HEK293 (cell line): Measurements from ENCODE around the gene GNG14.
"Not testable (repeated sequence)": the region's sequence is repeated elsewhere in the genome, so short reads cannot be mapped to it uniquely, and the experiment has no call there.

Experiments used
- CTCF ChIA-PET: fragments of 350-600 bp; formaldehyde crosslinking; extraction: SDS; loops from one replicate; lab custom pipeline; 2021; ENCODE audit warnings: antibody characterized with exemption; lab: Yijun Ruan, JAX
- POLR2A ChIA-PET: fragments of 300-600 bp; formaldehyde crosslinking; extraction: SDS; loops from one replicate; lab custom pipeline; 2020; ENCODE audit warnings: antibody characterized with exemption, inconsistent platforms; lab: Yijun Ruan, JAX
- H3K27ac ChIP-seq: fragments of 200-500 bp; sonication (Bioruptor generic); 2 replicates; pipeline ENCODE4 v1.5.1; 2014; ENCODE audit warnings: low read depth, low read length, control low read depth, inconsistent platforms; ENCODE audit errors: extremely low read depth
- H3K36me3 ChIP-seq, 2 experiments: fragments of 200-500 bp in 1 of 2; sonication (Bioruptor generic) in 1 of 2; 1 replicate in 1 of 2; 2 replicates in 1 of 2; pipeline ENCODE4 v1.5.1; 2014 to 2017; ENCODE audit warnings: inconsistent platforms in 2 of 2, low read length in 2 of 2; ENCODE audit not compliant: control insufficient read depth in 2 of 2, insufficient read depth in 1 of 2
- H3K4me1 ChIP-seq: fragments of 200-500 bp; sonication (Bioruptor generic); 2 replicates; pipeline ENCODE4 v1.5.1; 2014; ENCODE audit warnings: mild to moderate bottlenecking, low read length, inconsistent platforms; ENCODE audit not compliant: control insufficient read depth, insufficient read depth
- H3K4me3 ChIP-seq: 2 replicates; pipeline ENCODE4 v1.5.1; 2011; ENCODE audit warnings: low read depth, mild to moderate bottlenecking, control low read depth, low read length, moderate library complexity
- H3K9me3 ChIP-seq: fragments of 200-500 bp; sonication (Bioruptor generic); 2 replicates; pipeline ENCODE4 v1.5.1; 2014; ENCODE audit warnings: low read depth, low read length, inconsistent platforms; ENCODE audit not compliant: control insufficient read depth, insufficient read depth
- IKZF3 ChIP-seq: fragments of 450-650 bp; IDR thresholded peaks from 2 replicates; pipeline ENCODE4 v1.5.0; 2018; ENCODE audit warnings: missing biosample characterization, mild to moderate bottlenecking, missing genetic modification characterization, moderate library complexity
- KLF1 ChIP-seq: fragments of 450-650 bp; formaldehyde crosslinking; IDR thresholded peaks from 2 replicates; pipeline ENCODE4 v1.5.1; 2016; ENCODE audit warnings: missing biosample characterization, missing genetic modification characterization
- OVOL3 ChIP-seq: fragments of 450-650 bp; formaldehyde crosslinking; IDR thresholded peaks from 2 replicates; pipeline ENCODE4 v1.5.1; 2016; ENCODE audit warnings: missing biosample characterization, missing genetic modification characterization
- PRDM1 ChIP-seq: fragments of 450-650 bp; formaldehyde crosslinking; IDR thresholded peaks from 2 replicates; pipeline ENCODE4; 2016; ENCODE audit warnings: missing biosample characterization, missing genetic modification characterization
- PRDM10 ChIP-seq: fragments of 450-650 bp; formaldehyde crosslinking; IDR thresholded peaks from 2 replicates; pipeline ENCODE4 v1.5.1; 2016; ENCODE audit warnings: missing biosample characterization, missing genetic modification characterization
- RBAK ChIP-seq: fragments of 450-650 bp; formaldehyde crosslinking; IDR thresholded peaks from 2 replicates; pipeline ENCODE4 v1.5.1; 2016; ENCODE audit warnings: missing biosample characterization, missing genetic modification characterization
- SP2 ChIP-seq: fragments of 450-650 bp; formaldehyde crosslinking; IDR thresholded peaks from 2 replicates; pipeline ENCODE4 v1.5.1; 2016; ENCODE audit warnings: missing biosample characterization, missing genetic modification characterization
- ZBTB1 ChIP-seq: fragments of 450-650 bp; formaldehyde crosslinking; IDR thresholded peaks from 2 replicates; pipeline ENCODE4 v1.5.1; 2016; ENCODE audit warnings: missing biosample characterization, missing genetic modification characterization
- ZNF214 ChIP-seq: fragments of 450-650 bp; formaldehyde crosslinking; IDR thresholded peaks from 2 replicates; pipeline ENCODE4 v1.5.1; 2017; ENCODE audit warnings: missing biosample characterization, mild to moderate bottlenecking, missing genetic modification characterization, borderline replicate concordance
- ZNF223 ChIP-seq: fragments of 450-650 bp; formaldehyde crosslinking; IDR thresholded peaks from 2 replicates; pipeline ENCODE4 v1.5.1; 2016; ENCODE audit warnings: missing biosample characterization, missing genetic modification characterization
- ZNF266 ChIP-seq: fragments of 450-650 bp; formaldehyde crosslinking; IDR thresholded peaks from 2 replicates; pipeline ENCODE4 v1.5.1; 2016; ENCODE audit warnings: missing biosample characterization, missing genetic modification characterization, low read depth
- ZNF274 ChIP-seq, 2 experiments: fragments of 200-500 bp in 1 of 2; fragments of 450-650 bp in 1 of 2; sonication (Bioruptor generic) in 1 of 2; formaldehyde crosslinking in 1 of 2; IDR thresholded peaks; 2 replicates each; pipeline versions ENCODE4 v1.5.1 to v1.6.1; 2014 to 2016; ENCODE audit warnings: borderline replicate concordance in 1 of 2, inconsistent platforms in 1 of 2, low read length in 1 of 2, missing biosample characterization in 1 of 2, missing genetic modification characterization in 1 of 2
- ZNF354C ChIP-seq: fragments of 450-650 bp; formaldehyde crosslinking; IDR thresholded peaks from 2 replicates; pipeline ENCODE4 v1.5.1; 2016; ENCODE audit warnings: missing biosample characterization, missing genetic modification characterization, low read depth, borderline replicate concordance
- ZNF488 ChIP-seq: fragments of 450-650 bp; formaldehyde crosslinking; IDR thresholded peaks from 2 replicates; pipeline ENCODE4 v1.5.1; 2016; ENCODE audit warnings: missing biosample characterization, missing genetic modification characterization
- ZNF521 ChIP-seq: fragments of 450-650 bp; formaldehyde crosslinking; IDR thresholded peaks from 2 replicates; pipeline ENCODE4 v1.5.1; 2017; ENCODE audit warnings: missing biosample characterization, mild to moderate bottlenecking, missing genetic modification characterization
- ZNF670 ChIP-seq: fragments of 450-650 bp; formaldehyde crosslinking; IDR thresholded peaks from 2 replicates; pipeline ENCODE4 v1.5.1; 2016; ENCODE audit warnings: missing biosample characterization, missing genetic modification characterization, low read depth
- ZNF768 ChIP-seq: fragments of 450-650 bp; formaldehyde crosslinking; IDR thresholded peaks from 2 replicates; pipeline ENCODE4 v1.5.1; 2018; ENCODE audit warnings: missing biosample characterization, mild to moderate bottlenecking, missing genetic modification characterization
- ZNF785 ChIP-seq: fragments of 450-650 bp; formaldehyde crosslinking; IDR thresholded peaks from 2 replicates; pipeline ENCODE4 v1.5.1; 2016; ENCODE audit warnings: missing biosample characterization, missing genetic modification characterization
- ZNF830 ChIP-seq: fragments of 450-650 bp; IDR thresholded peaks from 2 replicates; pipeline ENCODE4 v1.5.0; 2018; ENCODE audit warnings: missing biosample characterization, missing genetic modification characterization, low read depth, mild to moderate bottlenecking, moderate library complexity
- TF ChIP-seq, protein P1 (sequence below): fragments of 450-650 bp; formaldehyde crosslinking; IDR thresholded peaks from 2 replicates; pipeline ENCODE4 v1.5.1; 2016; ENCODE audit warnings: missing biosample characterization, missing genetic modification characterization
- TF ChIP-seq, protein P2 (sequence below): fragments of 450-650 bp; formaldehyde crosslinking; IDR thresholded peaks from 2 replicates; pipeline ENCODE4 v1.5.1; 2016; ENCODE audit warnings: missing biosample characterization, missing genetic modification characterization

GNG14 gene

DNA sequence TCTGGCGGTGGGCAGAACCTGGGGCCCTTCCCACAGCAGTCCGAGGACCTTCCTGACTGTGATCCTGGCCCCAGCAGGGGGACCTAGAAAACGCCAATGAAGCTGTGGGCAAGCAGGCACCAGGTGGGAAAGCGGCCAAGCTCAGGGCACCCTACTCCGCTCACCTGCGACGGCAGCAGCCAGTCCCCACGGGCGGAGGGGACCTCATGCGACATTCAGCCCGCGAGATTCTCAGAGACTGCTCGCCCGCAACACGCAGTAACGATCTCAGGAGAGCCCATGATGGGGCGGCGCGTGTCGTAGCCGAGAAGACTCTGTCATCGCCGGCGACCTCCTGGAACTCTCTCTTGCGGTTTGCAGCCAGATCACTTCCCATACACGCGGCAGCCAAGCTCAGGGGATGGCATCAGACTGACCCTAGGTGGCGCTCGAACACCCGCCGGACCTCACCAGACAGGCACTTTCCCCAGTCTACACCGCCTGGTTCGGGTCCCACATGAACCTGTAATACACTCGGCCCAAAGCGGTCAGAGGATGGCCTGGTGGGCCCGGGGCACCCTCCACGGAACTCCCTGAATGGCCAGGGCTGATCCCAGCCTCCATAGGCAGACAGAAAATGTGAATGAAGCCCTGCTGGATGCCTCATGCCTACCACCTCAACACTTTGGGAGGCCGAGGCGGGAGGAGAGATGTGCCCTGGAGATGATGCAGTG is 47.7 kb upstream of the GNG14 start (continued):
- TF ChIP-seq ZNF521 (tag by site-specific recombination) (no peak), PRDM10 (tag by site-specific recombination) (no peak)

DNA sequence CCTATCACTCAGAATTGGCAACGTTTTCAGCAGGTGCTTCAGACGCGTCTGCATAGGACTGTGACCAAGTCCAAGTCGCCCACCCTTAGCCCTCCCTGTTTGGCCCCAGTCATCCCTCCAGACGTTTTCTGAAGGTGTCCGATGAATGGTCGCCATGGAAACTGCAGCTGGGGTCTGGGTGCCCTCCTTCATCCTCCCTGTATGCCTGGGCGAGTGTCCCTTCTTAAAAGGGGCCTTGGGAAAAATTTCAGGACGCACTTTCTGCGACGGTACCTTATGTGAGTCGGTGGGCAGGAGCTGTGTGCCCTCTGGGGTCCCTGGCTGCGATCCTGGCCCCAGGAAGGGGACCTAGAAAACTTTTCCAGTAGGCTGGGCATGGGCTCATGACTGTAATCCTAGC is 46.3 kb upstream of the GNG14 start:
- Histone ChIP-seq H3K4me3 (no peak overlapping the region), H3K36me3 (peaks cover 0 to under 1% of the 10 kb centered on the region in 2 experiments; a peak in 1 of 3 replicates), H3K4me1 (no peaks in the 10 kb centered on the region), H3K9me3 (no peaks in the 10 kb centered on the region), H3K27ac (no peak overlapping the region)
- CTCF ChIA-PET = no interaction called here
- TF ChIP-seq PRDM1 (tag by site-specific recombination) = no peak
- POLR2A ChIA-PET = interaction anchor here (0.7 kb wide), 1 partner anchor 101 kb away, joined by 3 read pairs; no protein-coding TSS in a partner anchor

DNA sequence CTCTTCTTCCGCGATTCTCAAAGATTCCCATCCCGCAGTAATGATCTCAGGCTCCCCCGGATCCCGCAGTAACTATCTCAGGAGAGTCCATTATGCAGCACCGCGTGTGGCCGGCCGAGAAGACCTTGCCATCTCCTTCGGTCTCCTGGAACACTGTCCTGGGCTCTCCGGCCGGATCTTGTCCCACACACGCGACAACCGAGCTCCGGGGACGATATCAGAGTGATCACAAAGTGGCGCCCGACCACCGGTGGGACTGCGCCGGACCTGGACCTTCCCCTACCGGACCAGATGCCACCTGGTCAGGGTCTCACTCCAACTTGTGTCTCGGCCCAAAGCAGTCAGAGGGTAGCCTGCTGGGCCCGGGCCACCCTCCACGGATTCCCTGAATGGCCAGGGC is 45.3 kb upstream of the GNG14 start:
- H3K9me3 ChIP-seq = no peaks in the 10 kb centered on the region
- H3K36me3 ChIP-seq = peaks cover 0 to 4% of the 10 kb centered on the region in 2 experiments; a peak in 1 of 3 replicates
- no peak overlapping the region for H3K4me3 ChIP-seq
- CTCF ChIA-PET = no interaction called here
- no peaks in the 10 kb centered on the region for H3K4me1 ChIP-seq
- H3K27ac ChIP-seq = no peak overlapping the region
- TF ChIP-seq OVOL3 (tag by site-specific recombination) (no peak), ZNF830 (tag by site-specific recombination) (no peak), RBAK (no peak), ZNF488 (tag by site-specific recombination) (no peak), SP2 (tag by site-specific recombination) (no peak), ZNF670 (no peak), KLF1 (tag by site-specific recombination) (no peak), ZNF223 (tag by site-specific recombination) (no peak), ZBTB1 (no peak), ZNF214 (tag by site-specific recombination) (no peak), ZNF785 (tag by site-specific recombination) (no peak), IKZF3 (no peak), ZNF274 (IDR thresholded peaks at IDR 0.05; ENCODE audit: low read length) (no peak), ZNF274 (tag by site-specific recombination; IDR thresholded peaks at IDR 0.05; ENCODE audit: borderline replicate concordance) (no peak), ZNF266 (tag by site-specific recombination) (no peak), PRDM1 (tag by site-specific recombination) (no peak), ZNF768 (tag by site-specific recombination) (no peak), ZNF354C (tag by site-specific recombination) (no peak)
- TF ChIP-seq, protein P1, sequence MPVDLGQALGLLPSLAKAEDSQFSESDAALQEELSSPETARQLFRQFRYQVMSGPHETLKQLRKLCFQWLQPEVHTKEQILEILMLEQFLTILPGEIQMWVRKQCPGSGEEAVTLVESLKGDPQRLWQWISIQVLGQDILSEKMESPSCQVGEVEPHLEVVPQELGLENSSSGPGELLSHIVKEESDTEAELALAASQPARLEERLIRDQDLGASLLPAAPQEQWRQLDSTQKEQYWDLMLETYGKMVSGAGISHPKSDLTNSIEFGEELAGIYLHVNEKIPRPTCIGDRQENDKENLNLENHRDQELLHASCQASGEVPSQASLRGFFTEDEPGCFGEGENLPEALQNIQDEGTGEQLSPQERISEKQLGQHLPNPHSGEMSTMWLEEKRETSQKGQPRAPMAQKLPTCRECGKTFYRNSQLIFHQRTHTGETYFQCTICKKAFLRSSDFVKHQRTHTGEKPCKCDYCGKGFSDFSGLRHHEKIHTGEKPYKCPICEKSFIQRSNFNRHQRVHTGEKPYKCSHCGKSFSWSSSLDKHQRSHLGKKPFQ (tag by site-specific recombination) = no peak
- TF ChIP-seq, protein P2, sequence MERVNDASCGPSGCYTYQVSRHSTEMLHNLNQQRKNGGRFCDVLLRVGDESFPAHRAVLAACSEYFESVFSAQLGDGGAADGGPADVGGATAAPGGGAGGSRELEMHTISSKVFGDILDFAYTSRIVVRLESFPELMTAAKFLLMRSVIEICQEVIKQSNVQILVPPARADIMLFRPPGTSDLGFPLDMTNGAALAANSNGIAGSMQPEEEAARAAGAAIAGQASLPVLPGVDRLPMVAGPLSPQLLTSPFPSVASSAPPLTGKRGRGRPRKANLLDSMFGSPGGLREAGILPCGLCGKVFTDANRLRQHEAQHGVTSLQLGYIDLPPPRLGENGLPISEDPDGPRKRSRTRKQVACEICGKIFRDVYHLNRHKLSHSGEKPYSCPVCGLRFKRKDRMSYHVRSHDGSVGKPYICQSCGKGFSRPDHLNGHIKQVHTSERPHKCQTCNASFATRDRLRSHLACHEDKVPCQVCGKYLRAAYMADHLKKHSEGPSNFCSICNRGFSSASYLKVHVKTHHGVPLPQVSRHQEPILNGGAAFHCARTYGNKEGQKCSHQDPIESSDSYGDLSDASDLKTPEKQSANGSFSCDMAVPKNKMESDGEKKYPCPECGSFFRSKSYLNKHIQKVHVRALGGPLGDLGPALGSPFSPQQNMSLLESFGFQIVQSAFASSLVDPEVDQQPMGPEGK = no peak
- POLR2A ChIA-PET = no interaction called here

- POLR2A ChIA-PET, H3K9me3 ChIP-seq: not testable (repeated sequence)
- CTCF ChIA-PET = interaction anchor here (1.0 kb wide), 1 partner anchor 204 kb away, joined by 5 read pairs; no protein-coding TSS in a partner anchor
Measured at GRCh38 chr19:12643716-12644115, 44.1 kb upstream of the GNG14 start.

More at GRCh38 chr19:12643716-12644115, 44.1 kb upstream of the GNG14 start:
- H3K36me3 ChIP-seq, H3K4me3 ChIP-seq, H3K4me1 ChIP-seq, H3K27ac ChIP-seq: not testable (repeated sequence)
